Astrocyte of the cerebellum (primary cell): ENCODE measurements around the gene FXYD7.
"Not testable (repeated sequence)": the region's sequence is repeated elsewhere in the genome, so short reads cannot be mapped to it uniquely, and the experiment has no call there.

Experiments
- DNase-seq: peaks from one replicate; pipeline ENCODE4 v3.0.0-alpha.2; 2011; ENCODE audit warnings: low read depth
- H3K4me3 ChIP-seq: 2 replicates; pipeline ENCODE4 v1.5.1; 2011; ENCODE audit warnings: mild to moderate bottlenecking, low read depth, low read length, moderate library complexity
- in situ Hi-C: cut with HindIII; loops from 2 replicates; pipeline ENCODE4 v1.10.0; 2017; ENCODE audit warnings: low sequenced_read_pairs
- TF ChIP-seq, protein P1 (sequence below): IDR thresholded peaks from 2 replicates; pipeline ENCODE4 v1.5.1; 2012; ENCODE audit warnings: low read length, low read depth, moderate library complexity, mild to moderate bottlenecking; ENCODE audit errors: missing control alignments

FXYD7 gene

DNA sequence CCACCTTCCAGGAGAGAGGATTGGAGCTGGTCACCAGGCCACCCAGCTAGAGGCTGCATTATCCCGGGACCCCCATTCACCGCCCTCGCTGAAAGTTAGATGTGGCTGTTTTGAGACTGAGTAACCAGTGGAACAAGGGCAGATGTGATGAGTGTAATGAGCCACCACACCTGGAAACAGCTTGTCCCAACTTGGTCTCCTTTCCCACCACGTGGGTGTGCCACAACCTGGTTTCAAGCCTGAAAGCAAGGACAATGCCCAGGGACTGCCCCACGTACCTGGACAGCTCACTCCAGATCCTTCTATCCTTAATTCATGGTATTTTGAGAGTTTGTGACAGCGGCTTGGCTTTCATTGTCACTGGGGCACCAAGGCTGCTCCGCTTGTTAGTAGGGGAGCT lies 15.2 kb upstream of the FXYD7 start:
- no peak for DNase-seq
- in situ Hi-C loops = no loop called here
- TF ChIP-seq, protein P1, sequence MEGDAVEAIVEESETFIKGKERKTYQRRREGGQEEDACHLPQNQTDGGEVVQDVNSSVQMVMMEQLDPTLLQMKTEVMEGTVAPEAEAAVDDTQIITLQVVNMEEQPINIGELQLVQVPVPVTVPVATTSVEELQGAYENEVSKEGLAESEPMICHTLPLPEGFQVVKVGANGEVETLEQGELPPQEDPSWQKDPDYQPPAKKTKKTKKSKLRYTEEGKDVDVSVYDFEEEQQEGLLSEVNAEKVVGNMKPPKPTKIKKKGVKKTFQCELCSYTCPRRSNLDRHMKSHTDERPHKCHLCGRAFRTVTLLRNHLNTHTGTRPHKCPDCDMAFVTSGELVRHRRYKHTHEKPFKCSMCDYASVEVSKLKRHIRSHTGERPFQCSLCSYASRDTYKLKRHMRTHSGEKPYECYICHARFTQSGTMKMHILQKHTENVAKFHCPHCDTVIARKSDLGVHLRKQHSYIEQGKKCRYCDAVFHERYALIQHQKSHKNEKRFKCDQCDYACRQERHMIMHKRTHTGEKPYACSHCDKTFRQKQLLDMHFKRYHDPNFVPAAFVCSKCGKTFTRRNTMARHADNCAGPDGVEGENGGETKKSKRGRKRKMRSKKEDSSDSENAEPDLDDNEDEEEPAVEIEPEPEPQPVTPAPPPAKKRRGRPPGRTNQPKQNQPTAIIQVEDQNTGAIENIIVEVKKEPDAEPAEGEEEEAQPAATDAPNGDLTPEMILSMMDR = no peak
- H3K4me3 ChIP-seq = no peak overlapping the region

DNA sequence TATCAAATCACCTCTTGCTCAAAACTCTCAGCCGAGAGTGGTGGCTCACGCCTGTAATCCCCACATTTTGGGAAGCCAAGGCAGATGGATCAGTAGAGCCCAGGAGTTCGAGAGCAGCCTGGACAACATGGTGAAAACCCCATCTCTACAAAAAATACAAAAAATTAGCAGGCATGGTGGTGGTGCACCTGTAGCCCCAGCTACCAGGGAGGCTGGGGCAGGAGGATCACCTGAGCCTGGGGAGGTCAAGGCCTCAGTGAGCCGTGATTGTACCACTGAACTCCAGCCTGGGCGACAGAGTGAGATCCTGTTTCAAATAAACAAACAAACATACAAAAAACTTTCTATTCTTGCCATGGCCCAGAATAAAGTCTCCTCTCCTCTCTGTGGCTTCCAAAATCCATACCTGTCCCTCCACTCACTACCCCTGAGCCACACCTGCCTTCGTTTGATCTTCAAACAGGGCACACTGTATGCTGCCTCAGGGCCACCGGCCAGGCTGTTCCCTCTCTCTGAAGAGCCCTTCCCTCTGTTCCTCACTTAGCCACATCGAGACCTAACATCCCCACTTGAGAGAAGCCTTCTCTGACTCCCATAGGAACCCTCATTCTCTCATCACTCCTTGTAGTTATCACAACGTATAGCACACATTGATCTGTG lies 14.5 kb upstream of the FXYD7 start:
- DNase-seq = no peak
- no peak overlapping the region for H3K4me3 ChIP-seq
- TF ChIP-seq, protein P1 = no peak
- in situ Hi-C loops = no loop called here

DNA sequence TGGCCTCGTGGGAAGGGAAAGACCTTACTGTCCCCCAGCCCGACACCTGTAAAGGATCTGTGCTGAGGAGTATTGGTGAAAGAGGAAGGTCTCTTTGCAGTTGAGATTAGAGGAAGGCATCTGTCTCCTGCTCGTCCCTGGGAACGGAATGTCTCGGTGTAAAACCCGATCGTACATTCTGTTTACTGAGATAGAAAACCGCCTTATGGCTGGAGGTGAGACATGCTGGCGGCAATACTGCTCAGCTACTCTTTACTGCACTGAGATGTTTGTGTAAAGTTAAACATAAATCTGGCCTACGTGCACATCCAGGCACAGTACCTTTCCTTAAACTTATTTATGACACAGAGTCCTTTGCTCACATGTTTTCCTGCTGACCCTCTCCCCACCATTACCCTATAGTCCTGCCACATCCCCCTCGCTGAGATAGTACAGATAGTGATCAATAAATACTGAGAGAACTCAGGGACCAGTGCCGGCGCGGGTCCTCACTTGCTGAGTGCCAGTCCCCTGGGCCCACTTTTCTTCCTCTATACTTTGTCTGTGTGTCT lies 13.3 kb upstream of the FXYD7 start:
- in situ Hi-C loops, DNase-seq, H3K4me3 ChIP-seq: not testable (repeated sequence)

DNA sequence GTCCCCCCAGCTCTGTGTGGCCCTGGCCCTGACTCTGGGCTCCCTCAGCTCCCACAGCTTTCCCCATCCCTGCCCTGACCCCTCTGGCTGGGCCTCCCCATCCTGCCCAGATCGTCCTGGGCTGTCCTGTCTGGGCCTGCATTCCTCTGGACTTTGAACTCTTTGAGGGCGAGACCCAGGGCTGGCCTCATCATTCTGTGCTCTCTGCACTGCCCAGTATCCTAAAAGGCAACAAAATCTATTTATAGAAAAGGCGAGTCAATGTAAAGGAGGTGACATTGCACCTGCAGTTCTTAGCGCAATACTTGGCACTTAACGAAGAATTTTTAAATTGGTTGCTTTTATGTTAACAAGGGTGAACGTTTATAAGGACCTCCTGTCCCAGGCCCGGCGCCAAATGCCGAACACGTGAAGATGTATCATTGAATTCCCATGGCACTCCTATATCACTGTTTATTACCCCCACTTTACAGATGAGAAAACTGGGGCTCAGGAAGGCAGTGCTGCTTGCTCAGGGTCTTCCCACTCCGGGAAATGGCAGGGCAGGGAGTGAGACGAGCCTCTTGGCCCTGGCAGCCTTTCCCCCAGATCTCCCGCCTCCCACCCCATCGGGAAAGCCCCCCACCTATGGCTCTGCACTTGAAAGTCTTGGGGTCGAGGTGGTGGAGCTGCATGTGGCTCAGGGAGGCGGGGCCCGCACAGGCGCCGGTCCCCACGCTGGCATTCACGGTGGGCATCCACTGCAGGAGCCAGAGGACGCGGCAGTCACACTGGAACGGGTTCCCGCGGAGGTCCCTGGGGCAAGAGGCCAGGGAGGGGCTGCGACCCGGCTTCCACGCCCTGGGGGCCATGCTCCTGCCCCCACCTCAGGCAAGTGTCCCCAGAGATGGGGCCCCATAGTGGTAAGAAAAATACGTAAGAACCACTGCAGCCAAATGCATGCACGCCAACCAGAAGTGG lies 12.0 kb upstream of the FXYD7 start:
- no peak overlapping the region for H3K4me3 ChIP-seq
- TF ChIP-seq, protein P1 = no peak
- in situ Hi-C loops = no loop called here
- DNase-seq = no peak

DNA sequence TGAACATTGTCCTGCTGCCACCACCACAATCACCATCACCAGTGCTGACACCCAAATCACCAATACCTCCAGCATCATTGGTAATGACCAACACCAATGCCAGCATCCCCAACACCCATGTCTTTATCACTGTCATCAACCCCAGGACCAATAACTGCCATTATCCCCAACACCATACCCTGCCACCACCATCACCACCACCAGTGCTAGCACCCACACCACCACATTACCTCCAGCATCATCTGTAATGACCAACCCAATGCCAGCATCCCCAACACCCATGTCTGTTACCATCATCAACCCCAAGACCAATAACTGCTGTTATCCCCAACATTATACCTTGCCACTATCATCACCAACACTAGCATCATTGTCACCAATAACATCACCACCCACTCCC lies 10.8 kb upstream of the FXYD7 start:
- TF ChIP-seq, protein P1 = no peak
- in situ Hi-C loops = no loop called here
- H3K4me3 ChIP-seq = no peak overlapping the region
- no peak for DNase-seq

DNA sequence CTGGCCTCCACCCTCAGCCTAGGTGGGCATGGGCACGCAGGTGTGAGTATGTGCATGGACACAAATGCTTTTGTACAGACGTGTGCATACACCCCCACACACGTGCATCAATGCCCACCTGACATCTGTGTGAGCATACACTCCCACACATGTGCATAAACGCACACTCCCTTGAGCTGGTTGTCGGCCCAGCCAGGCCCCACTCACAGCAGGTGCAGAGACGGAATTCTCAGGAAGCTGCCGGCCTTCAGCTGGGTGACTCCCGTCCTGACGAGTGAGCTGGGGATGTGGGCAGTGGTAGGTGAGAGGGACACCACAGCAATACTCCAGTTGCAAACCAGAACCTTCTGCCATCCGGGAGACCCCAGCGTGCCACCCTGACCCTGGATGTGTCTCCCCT lies 9.2 kb upstream of the FXYD7 start:
- in situ Hi-C loops = no loop called here
- no peak for DNase-seq
- TF ChIP-seq, protein P1 = no peak
- H3K4me3 ChIP-seq = no peak overlapping the region
